ENCODE results near the gene NPHP4. TPM values are rescaled to one million over a fixed set of nuclear protein-coding genes. Genes with fewer than 3 reads are reported as not detected.

Gene NPHP4
- total RNA-seq, 1 donor from 2014 or later = 8.6 TPM

DNA sequence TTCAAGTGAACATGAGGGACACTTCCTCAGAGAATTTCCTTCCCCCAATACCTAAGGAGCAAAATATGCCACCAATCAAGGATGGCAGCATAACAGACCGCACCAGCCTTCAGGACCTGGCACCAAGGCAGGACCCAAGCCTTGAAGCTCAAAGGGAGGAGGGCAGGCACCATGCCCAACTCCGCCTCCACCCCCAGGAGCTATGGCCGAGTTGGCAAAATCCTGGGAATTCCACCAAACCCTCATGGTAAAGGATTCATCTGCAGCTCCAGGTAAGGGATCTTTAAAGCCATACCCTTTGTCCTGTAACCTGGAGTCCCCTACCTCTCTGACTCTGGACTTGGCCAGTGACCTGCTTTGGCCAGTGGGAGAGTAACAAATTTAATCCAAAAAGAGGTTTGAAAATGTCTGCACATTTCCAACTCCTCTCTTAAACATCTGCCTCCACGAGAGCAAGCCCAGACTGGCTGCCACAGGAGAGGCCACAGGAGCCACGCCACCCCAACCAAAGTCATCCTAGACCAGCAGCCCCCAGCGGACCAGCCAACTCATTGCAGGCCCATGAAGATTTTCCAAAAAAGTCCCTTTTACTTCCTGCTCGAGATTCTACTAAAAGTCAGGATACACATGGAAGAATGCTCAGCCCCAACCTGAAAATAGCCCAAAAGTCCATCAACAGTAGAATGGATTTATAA lies 41.9 kb downstream of the NPHP4 start:
- DNase-seq = no peak

DNA sequence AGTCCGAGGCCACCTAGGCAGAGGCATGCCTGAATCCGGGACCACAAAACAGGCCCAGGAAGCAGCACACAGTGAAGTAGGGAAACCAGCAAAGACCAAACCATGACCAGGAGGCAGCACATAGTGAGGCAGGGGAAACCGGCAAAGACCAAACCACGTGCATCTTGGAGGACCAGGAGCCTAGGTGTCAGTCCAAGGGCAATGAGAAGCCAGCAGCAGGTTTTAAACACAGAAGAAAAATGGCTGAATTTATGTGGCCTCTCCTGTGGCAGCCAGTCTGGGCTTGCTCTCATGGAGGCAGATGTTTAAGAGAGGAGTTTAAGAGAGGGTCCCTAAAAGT lies 42.5 kb downstream of the NPHP4 start:
- DNase-seq = no peak

DNA sequence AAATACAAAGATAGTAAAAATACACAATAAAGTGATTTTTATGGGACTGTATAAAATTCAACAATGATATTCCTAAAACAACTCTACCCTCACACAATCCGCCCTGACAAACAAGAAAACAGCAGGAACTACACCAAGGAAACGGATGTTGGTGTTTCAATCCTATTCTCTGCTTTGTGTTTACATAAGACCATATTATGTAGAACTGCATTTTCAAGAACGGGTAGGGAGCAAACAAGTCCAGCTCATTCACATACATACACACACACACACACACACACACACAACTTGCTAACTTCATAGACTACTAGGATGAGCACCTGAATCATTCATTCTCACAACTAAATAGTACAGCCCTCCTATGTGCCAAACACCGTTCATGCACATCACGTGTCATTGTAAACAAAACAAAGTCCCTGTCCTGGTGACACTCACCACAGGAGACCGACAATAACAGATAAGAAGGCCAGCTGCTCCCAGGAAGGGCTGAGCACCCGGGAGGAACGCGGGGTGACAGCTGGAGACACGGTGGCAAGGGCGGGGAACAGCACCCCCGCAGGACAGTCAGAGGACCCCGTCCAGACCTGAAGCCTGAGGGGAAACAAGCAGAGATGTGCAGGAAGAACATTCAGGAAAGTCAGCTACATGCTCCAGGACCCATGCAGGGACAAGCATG lies 43.0 kb downstream of the NPHP4 start:
- DNase-seq = no peak

DNA sequence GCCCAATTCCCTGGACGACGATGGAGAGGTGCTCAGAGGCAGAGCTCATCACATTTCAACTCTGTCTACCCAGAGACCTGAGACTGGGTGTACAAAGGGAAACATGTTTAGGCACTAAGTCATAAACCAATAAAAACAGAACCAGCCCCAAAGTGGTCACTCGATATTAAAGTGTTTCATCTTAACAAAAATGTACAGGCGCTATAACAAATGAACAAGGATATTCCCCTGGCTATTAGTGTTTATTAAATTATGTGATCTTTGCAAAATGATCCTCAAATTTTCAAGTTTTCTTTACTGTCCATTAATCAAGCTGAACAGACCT lies 43.6 kb downstream of the NPHP4 start:
- no peak for DNase-seq

DNA sequence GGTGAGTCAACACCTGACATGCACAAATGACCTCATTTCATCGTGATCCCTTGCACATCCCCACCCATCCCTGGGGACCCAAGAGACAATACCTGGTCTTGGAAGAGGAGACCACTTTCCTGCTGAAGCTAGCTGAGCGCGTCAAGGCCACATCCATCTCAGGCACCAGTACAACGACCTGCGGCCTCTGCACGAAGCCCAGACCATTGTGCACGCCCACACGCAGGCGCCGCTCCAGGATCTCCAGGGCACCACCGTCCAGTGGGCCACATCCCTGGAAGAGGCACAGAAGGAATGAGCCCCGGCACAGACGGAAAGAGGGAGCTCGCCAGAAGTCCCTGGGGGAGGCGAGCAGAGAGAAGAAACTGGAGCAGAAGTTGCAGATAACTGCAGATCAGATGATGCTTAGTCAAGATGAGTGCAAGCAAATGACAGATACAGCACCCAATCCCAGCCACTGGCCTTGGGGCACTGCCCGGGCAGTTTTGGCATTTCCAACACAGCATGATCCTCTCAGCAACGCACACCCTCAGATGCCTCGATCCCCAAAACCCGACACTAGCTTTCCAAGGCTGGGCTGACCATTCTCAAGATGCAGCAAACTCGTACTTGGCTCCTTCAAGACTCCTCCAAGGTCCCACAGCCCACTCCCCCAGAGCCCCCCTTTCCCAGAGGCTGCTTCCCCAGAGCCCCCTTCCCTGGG lies 44.1 kb downstream of the NPHP4 start:
- DNase-seq = no peak

DNA sequence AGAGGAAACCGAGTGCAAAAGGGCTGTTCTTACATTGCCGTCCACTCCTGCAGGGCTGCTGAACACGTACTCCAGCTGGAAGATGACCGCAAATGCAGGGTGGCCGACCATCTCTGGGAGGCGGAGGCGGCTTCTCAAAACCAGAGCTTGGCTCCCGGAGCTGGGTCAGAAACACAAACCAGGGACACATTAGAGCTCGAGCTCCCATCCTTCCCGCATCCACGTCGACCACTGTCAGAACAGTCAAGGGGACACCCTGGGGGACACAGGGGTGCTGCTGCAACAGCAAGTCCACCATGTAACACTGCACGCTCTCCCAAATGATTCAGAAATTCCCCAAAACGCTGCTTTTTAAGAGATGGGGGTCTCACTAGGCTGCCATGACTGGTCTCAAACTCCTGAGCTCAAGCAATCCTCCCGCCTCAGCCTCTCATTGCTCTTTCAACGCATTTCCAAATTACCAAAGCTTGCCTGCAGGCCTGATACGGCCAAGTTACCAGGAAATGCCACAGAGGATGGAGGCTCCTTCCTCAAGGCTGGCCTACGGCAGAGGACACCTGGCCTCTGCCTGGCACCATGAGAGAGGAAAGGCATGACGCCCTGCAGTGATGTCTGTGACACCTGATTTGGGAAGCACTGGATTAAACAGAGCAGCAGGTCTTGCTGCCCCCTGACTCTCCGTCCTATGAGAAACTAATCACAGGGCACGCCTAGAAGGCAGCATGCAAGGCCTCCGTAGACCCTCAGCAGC lies 45.0 kb downstream of the NPHP4 start:
- DNase-seq = no peak

DNA sequence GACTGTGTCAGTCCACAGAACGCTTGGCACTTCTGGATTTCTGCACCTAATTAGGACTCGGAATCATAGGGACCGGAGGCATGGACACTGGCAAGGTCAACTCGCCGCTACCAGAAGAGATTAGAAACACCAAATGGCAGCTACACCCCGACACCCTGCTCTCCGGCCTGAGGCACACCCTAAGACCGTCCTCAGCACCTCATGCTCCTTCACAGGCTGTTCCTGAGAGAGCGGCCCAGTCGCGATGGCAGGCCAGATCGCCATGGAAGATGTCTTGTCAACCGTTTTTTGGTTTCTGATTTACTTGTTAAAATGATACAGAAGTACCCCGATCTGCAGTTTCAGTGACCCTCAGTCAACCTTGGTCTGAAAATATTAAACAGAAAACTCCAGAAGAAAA lies 46.8 kb downstream of the NPHP4 start:
- DNase-seq = no peak

DNA sequence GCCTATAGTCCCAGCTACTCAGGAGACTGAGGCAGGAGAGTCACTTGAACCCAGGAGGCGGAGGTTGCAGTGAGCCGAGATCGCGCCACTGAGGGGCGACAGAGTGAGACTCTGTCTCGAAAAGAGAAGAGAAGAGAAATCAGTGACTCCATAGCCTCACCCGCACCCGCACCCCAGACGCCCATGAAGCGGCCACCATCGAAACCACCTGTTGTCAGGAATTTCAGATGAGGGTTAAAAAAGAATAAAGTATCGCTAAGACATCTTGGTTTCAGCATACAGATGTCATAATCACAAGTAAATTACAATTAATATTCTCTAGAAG lies 47.4 kb downstream of the NPHP4 start:
- DNase-seq = no peak

DNA sequence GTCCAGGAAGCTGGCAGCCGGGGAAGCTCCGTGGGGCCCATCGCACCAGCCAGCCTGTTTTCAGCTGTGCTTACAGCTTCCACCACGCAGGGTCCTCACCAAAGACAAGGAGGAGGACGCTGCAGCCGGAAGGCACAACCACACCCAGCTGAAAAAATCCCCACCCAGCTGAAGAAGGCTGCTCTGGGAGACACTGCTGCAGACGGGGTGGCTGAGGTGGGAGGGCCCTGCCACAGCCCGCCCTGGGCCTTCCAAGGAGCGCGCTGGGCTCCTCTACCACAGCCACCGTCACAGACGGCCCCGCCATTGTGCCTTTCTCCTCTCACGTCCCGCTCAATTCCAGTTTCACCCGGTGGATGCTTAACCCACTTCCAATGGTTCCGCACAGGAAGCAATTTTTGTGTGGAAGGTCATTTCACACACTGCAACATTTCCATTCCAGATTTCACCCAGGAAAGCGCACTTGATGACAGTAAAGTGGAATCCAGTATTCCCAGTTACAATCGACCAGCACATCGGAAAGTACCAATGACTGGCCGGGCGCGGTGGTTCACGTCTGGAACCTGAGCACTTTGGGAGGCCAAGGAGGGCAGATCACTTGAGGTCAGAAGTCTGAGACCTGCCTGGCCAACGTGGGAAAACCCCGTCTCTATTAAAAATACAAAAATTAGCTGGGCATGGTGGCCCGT lies 47.9 kb downstream of the NPHP4 start:
- no peak for DNase-seq

DNA sequence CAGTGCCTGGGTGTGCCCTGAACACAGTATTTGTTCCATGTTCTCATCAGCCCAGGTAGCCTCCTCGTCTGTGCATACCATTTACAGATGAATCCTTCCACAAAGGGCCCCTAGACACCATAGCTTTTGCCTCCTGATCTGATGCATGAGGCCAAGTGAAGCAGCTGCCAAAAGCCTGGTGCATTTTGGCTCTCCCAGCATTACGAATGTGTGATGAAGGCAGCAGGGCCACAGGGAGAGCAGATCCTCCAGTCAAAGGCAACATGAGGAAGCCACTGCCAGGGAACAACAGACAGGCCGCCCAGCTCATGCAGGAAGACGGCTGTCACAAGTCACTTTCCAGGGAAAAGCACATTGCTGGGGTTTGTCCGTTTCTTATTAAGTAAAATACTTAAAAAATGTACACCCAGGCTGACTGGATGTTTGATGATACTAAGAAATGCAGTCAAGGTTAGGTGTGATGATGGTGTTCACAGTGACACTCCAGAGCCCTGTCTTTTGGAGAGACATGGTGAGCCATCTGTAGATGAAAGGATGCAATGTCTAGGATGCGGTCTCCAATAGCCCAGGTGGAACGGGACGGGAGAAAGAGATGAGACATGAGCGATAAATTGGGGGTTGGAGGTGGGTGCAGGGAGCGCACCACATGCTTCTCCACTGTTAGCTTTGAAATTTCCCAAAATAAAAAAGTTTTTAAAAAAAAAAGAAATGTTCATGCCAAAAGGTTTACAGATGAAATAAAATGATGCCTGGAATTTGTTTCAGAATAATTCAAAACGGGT lies 48.7 kb downstream of the NPHP4 start:
- no peak for DNase-seq

DNA sequence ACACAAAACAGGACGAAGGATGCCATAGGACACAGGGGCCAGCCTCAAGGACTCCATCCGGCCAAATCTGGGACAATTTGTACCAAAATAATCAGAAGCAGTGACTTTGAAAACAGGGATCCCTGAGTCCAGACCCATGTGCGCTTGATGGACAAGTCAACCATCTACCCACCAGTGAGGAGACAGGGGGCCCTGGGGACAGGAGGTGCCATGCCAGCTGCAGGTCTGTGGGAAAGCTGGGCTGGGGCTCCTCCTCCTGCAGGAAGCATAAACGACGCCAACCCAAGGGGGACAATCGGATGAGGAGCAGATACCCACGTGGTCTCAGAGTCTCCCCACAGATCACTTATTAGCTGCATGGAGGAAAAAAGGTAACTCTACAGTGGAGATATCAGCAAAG lies 50.6 kb downstream of the NPHP4 start:
- DNase-seq = no peak

DNA sequence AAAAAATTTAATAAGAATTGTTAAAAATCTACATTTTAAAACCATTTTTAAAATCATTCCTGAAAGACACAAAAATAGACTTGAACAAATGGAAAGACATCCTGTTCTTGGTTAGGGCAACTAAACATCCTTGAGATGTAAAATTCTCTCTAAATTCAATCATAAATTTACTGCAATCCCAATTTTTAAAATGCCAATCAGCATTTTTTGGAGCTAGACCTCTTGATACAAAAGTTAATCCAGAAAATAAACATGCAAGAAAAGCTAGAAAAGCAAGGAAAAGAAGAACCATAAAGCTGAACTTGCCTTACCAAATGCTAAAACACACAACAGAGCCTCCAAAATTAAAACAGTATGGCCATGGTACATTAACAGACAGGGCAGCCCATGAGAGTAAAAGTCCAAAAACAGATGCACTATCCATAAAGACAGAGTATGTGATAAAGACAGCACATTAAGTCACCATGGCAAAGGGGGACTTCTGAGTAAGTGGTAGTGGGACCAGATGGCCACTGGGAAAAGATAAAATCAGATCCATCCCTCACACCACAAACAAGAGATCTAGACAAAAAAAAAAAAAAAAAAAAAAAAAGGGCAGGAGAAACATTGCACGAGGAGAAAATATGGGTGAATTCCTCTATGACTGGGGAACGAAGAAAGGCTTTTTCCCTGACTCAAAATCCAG lies 51.4 kb downstream of the NPHP4 start:
- no peak for DNase-seq

DNA sequence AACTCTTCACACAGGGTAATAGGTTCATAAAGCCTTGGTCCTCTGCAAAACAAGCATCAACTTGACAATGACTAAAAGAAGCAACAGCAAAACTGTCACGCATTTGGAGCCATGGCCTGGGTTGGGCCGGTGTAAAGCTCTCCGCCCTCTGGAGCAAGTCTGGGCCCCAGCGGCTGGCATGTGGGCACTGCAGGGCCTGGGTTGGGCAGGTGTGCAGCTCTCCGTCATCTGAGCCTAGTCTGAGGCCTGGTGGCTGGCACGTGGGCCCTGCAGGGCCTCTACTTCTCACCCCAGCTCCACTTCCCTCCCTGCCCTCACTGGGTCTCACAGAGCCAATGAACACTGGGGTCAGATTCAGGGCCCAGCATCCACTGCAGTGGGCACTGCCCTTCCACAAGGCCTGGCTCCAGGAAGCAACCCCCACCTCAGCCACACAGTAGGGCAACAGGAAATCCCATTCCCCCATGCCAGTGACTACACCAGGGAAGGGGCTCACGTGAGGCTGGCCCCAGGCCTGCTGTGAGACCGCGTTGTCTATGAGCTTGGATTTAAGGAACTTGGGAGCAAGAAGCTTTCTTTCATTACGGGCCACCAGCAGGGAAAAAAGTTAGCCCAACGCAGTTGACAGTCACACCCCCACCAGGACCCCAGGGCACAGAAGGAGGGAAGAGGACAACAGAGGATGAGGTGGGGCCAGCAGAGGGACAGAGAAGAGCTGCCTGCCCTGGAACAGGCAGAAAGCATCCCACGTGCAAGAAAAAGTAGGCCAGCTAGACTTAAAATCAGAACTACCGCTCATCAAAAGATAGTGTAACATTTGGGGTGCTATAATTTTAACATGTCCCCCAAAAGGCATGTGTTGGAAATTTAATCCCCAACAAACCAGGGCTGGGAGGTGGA lies 52.7 kb downstream of the NPHP4 start:
- no peak for DNase-seq

DNA sequence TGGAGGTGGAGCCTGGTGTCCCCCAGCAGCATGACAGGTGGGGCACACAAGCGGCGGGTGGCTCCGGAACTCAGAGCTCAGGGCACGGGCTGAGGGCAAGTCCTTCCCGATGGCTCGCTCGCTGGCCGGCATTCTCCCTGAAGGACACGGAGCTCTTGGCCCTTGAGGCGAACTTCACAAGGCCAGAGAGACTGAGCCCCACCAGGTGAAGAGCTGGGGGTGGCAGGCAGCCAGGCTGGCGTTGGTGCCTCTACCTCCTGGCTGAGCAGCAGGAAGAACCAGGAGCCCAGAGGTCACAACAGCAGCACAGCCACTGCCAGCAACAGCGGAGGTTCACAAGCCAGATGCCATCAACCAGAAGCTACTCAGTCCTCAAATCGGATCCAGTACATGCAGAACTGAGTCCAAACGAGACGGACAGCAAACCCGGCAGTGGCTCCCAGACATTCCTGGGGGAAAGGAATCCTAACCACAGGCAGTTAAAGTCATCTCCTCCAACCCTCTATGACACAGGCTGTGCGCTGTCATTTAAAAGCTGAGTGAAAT lies 54.1 kb downstream of the NPHP4 start:
- no peak for DNase-seq

DNA sequence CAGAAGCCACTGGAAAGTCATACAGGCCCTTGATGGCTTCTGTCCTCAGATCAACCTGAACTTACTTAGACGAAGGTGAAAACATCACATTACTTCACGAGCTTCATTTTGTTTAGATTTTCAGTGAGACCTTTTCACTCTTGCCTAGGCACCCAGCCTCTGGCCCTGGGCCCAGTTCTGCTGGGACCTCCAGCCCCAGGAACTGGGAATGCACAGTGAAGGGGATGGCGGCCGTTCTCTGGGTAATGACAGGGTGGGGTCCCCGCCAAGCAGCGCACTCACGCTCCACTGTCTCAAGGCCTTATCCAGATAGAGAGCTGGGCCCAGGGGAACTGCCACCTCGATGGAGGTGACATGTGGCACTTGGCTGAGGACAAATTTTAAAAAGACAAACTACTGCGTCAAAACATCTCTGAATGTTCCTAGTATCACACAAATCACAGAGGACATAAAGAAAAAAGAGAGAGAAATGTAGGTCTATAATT lies 54.8 kb downstream of the NPHP4 start:
- DNase-seq = no peak

DNA sequence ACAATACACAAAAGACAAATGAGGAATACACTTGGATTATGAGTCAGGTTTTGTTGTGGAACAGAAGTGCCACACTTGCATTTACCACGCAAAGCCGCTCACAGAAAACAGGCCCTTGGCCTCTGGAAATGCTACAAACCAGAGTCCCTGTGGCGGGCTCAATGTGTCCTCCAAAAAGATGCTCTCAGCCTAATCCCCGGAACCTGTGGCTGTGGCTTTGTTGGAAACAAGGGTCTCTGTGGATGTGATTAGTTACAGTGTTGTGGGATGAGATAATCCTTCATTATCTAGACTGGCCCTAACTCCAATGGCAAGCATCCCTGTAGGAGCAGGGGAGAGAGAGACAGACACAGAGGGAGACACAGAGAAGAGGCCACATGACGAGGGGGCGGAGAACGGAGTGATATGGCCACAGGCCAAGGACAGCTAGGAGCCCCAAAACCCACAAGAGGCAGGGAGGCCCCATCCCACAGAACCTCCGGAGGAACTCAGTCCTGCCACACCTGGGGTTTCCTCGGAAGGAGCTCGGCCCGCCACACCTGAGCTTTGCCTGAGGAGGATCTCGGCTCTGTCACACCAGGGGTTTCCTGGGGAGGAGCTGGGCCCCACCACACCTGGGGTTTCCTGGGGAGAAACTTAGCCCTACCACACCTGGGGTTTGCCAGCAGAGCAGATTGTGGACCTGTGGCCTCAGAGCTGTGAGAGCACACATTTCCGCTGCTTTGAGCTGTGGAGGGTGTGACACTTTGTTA lies 55.4 kb downstream of the NPHP4 start:
- DNase-seq = no peak

DNA sequence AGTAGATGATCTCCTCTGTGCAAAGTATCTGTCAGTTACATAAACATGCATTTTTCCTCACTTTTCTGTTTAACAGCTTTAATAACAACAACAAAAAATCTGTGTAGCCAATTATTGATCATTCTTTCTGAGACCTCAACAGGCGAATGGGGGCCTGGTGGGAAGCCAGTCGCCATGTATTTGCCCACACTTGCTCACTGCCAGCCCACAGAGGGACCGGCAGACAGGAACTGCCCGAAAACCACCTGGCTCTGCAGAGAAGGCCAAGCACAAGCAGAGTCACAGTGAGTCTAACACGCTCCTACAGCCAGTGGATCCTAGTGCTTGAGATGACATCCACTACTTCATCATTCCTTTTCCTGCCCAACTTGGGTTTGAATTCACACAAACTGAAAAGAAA lies 56.1 kb downstream of the NPHP4 start:
- DNase-seq = no peak

DNA sequence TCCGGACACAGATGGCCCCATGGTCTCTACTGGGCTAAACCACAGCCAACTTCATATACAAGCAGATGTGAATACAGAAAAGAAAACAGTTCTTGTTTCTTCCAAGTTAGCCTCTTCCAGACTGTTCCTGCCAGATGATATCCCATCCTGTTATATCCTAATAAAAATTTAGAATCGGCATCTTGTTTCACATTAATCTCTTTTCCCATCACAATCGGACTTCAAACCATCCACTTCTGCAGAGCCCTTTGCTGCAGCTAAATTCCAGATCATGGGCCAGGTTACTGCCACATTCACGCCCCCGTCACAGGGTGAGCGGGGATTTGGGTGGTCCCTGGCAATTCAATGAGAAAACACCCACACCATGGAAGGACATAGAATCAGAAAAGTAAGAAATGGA lies 57.2 kb downstream of the NPHP4 start:
- no peak for DNase-seq

All from occipital lobe (tissue), 2 donors.